Measurements from ENCODE around the gene KRT6B. TPM values are rescaled to one million over a fixed set of nuclear protein-coding genes. Genes with fewer than 3 reads are reported as not detected.
"Not testable (repeated sequence)": the region's sequence is repeated elsewhere in the genome, so short reads cannot be mapped to it uniquely, and the experiment has no call there.

Gene KRT6B
- polyA plus RNA-seq, 3 donors: 0.05 to 0.85 TPM; not detected in 1

DNA sequence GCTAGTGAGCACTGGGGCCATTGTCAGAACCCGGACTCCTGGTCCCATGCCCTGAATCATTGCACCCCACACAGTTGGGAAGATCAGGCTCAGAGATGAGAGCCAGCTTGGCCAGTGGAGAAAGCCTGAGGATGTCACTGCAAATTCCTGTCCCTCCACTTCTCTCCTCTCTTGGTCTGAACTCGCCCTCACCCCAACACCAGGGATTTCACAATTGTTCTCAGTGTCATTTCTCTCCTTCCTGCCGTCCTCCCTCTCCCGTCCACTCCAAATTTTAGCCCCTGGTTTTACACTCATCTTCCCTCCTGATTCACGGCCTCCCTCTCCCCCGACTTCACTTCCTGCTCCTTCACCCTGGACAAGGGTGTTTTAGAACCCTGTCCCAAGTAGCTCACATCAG, 28.9 kb downstream of the KRT6B start:
- 47 to 73% (median 49%) methylated on average over 6 of the region's 6 CpGs for WGBS, 3 donors
- no peak overlapping the region for H3K27ac ChIP-seq (ENCODE audit: low read depth, low read length)

DNA sequence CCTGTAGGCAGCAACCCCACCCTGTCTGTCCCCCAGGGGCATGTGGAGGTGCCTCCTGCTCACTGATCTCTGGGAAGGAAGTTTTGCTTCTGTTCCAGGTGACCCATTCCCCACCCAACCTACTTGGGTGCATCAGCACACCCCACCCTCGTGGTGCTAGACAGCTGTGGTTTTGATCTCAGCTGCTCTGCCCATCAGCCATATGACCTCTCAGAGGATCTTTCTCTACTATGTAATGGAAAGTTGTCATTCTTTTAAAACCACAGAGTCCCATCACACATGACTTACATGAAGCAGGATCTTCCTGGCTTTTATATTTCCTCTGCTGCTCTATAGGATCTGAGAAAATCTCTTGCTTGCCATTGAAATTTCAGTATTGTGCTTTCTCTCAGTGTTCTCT, 32.3 kb downstream of the KRT6B start:
- WGBS, 3 donors: 53 to 80% (median 56%) methylated on average over 1 of the region's 1 CpG
- no peak overlapping the region for H3K27ac ChIP-seq (ENCODE audit: low read depth, low read length)

- no peak overlapping the region for H3K27ac ChIP-seq (ENCODE audit: low read depth, low read length)
- WGBS, 3 donors: 85 to 89% (median 86%) methylated on average over 4 of the region's 4 CpGs
These were observed 33.3 kb downstream of the KRT6B start for GRCh38 chr12:52418576-52419110.

DNA sequence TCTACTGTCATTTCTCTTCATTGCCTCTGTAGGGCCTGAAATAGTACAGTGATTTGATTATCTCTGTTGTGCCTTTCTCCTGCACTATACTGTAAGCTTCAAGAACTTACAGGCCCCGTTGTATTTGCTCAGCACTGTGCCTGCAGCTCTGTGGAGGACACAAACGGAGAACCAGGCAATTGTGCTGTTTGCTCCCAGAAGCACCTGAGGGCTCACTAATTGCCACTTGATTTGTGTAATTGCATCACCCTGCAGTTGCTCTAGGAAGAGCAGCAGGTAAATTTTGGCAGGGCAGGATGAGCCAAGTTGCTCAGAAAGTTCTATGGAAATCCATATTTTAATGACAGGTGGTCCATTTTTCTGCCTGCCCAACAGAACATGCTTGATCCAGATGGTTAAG, 34.2 kb downstream of the KRT6B start:
- no peak overlapping the region for H3K27ac ChIP-seq (ENCODE audit: low read depth, low read length)
- WGBS, 3 donors: 73 to 91% (median 82%) methylated on average over 2 of the region's 2 CpGs

GRCh38 chr12:52416795-52417194, 35.2 kb downstream of the KRT6B start:
- H3K27ac ChIP-seq (ENCODE audit: low read depth, low read length): no peak overlapping the region
- WGBS, 3 donors: 51 to 84% (median 66%) methylated on average over 1 of the region's 1 CpG

DNA sequence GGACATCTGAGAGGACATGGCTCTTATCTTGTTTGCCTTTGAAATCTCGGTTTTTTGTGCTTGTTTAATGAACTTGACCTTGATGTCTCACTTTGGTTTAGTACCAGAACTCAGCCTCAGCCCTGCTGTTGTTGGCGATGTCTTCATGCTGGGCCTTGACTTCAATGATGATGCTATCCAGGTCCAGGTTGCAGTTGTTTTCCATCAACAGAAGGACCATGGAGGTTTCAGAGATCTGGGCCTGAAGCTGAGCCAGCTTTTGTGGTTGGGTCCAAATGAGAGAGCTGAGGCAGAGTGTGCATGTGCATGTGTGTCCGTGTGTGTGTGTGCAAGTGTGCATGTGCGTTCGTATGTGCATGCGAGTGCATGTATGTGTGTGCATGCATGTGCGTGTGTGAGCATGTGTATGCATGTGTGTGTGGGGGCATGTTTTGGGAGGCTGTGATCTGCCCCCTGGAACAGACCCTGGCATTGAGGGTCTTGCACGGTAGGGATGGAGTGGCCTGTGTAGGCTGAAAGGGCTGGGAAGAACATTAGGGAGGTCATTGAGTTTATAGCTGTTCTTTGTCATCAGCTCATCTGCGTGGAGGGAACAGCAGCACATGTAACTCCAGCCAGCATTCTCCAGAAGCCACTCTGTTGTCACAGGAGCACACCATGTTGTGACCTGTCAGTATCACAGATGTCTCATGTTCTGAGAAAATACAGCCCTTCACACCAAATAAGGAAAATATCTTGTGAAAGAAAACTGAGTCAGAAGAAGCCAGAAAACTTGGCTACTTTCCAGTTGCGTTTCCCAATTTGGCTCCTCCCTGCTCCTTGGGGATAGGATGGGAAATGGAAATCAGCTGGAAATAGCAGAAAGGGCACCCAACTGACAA, 35.8 kb downstream of the KRT6B start:
- WGBS, 3 donors: 68 to 69% (median 68%) methylated on average over 10 of the region's 10 CpGs
- no peak overlapping the region for H3K27ac ChIP-seq (ENCODE audit: low read depth, low read length)

DNA sequence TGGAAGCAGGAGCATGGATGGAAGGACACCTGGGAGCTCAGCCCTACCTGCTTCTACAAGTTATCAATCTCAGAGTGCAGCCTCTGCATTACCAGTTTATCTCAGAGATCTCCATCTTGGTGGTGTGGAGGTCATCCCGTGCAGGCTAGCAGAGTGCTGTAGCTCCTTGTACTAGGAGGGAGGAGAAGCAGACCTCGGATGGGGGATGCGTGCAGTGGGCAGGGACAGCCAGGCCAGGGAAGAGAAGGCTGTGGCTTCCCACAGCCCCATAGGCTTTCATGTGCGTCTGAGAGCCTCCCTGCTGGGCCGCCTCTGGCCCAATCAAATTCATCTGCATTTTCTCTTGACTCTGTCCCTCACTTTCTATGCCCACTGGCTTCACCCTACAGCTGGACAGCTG, 37.0 kb downstream of the KRT6B start:
- H3K27ac ChIP-seq (ENCODE audit: low read depth, low read length): no peak overlapping the region
- 72 to 83% (median 77%) methylated on average over 5 of the region's 5 CpGs for WGBS, 3 donors

- WGBS, 3 donors: 49 to 70% (median 64%) methylated on average over 8 of the region's 8 CpGs
- no peak overlapping the region for H3K27ac ChIP-seq (ENCODE audit: low read depth, low read length)
These were observed 38.1 kb downstream of the KRT6B start for GRCh38 chr12:52413782-52414345.

DNA sequence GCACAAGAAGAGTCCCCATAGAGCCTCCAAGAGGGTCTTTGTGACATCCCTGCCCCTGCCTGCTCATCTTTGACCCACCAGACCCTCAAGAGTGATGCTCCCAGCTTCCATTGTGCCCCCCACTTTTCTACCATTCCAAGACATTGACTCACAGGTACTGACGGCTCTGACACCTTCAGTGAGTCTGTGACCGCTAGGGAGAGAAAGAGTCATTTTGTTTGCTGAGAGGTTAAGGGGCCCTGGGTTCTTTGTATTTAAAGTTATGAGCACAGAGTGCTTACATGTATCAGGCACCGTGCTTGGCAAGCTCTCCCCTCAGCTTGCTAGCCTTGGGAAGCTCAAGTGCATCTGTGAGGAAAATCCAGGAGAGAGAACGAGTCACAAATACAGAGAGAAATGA, 38.7 kb downstream of the KRT6B start:
- 54 to 59% (median 55%) methylated on average over 4 of the region's 4 CpGs for WGBS, 3 donors
- no peak overlapping the region for H3K27ac ChIP-seq (ENCODE audit: low read depth, low read length)

GRCh38 chr12:52411815-52412214, 40.1 kb downstream of the KRT6B start:
- 79 to 90% (median 85%) methylated on average over 10 of the region's 10 CpGs for WGBS, 3 donors
- H3K27ac ChIP-seq (ENCODE audit: low read depth, low read length): no peak overlapping the region

DNA sequence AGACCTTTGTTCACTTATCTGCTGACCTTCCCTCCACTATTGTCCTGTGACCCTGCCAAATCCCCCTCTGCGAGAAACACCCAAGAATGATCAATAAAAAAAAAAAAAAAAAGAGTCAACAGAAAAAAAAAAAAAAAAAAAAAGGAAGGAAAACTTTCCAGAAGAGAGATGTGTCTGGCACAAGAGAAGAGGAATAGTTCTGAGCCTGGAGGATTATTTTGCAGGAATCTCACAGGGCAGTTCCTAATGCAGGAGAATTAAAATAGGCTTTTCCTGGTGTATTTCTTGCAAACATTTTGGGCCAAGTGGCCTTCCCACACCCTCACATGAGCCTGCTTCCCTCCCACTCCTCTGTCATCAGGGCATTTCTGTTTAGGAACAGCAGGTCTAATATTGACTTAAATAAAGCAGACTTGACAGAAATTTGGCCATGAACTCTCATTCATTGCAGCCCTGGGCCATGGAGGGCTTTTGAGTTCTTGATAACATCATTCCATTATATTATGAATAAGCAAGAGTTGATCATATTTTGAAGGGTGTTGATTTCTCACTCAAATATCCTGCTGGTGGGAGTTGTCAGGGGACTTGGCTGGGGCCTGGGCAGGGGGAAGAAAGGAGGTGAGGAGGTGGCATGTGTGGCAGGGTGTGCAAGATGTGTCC, 41.2 kb downstream of the KRT6B start:
- WGBS, 3 donors: no CpG with 5 or more reads among the region's 1 CpG
- not testable (repeated sequence) for H3K27ac ChIP-seq (ENCODE audit: low read depth, low read length)

GRCh38 chr12:52407918-52408317, 44.0 kb downstream of the KRT6B start:
- 82 to 84% (median 83%) methylated on average over 5 of the region's 5 CpGs for WGBS, 3 donors
- H3K27ac ChIP-seq (ENCODE audit: low read depth, low read length): no peak overlapping the region

GRCh38 chr12:52405922-52406385, 46.0 kb downstream of the KRT6B start, which contains the start of gene KRT82:
Gene KRT82 (minus strand): TSS chr12:52406335. CDS start chr12:52406277, 58 bp downstream.
- H3K27ac ChIP-seq (ENCODE audit: low read depth, low read length): no peak within 1 kb of the TSS
- WGBS, 3 donors: 89 to 93% (median 92%) methylated on average over 14 of the region's 14 CpGs

GRCh38 chr12:52404951-52405350, 47.0 kb downstream of the KRT6B start:
- WGBS, 3 donors: 86 to 89% (median 88%) methylated on average over 3 of the region's 3 CpGs
- H3K27ac ChIP-seq (ENCODE audit: low read depth, low read length): no peak overlapping the region

DNA sequence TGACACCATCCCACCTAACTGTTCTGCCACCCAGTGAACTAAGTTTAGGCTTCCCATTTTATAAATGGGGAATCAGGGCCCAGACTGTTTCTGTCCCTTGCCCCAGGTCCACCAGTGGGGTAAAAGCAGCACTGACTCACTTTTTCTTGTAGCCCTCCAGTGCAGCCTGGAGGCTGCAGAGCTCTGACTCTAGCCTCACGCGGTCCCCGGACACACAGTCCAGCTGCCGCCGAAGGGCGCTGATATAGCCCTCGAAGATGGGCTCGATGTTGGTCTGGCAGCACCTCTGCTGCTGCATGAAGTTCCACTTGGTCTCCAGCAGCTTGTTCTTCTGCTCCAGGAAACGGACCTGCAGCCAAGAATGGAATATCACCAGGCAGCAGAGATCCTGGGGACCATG, 48.4 kb downstream of the KRT6B start:
- WGBS, 3 donors: 91 to 94% (median 92%) methylated on average over 9 of the region's 9 CpGs
- H3K27ac ChIP-seq (ENCODE audit: low read depth, low read length): no peak overlapping the region

DNA sequence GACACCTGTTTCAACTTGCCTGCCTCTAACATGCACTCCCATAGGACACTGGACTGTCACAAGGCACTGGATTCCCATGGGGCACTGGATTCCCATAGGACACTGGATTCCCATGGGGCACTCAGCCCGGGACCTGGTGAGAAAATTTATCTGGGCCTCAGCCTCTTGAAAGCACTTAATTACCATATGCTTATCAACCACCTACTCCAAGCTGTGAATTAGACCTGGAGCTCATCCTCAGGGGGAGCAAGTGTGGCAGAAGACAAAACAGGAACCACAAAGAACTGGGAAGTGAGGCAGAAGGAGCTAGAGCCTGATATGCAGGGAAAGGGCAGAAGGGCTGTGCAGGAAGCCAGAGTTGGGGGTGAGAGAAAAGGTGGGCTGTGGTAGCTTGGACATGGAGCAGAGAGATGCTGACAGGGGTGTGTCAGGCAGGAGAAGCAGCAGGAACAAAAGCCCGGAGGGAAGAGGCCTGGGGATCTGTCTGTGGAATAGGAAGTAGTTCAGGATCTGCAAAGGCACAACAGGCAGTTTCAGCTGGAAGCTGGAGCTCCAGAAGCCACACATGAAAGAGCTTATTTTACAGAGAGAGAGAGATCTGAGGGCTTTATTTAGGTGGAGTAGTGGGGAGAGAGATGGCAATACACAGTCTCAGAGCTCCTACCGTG, 48.9 kb downstream of the KRT6B start:
- H3K27ac ChIP-seq (ENCODE audit: low read depth, low read length): no peak overlapping the region

GRCh38 chr12:52402377-52402776, 49.6 kb downstream of the KRT6B start:
- H3K27ac ChIP-seq (ENCODE audit: low read depth, low read length): no peak overlapping the region
- WGBS, 3 donors: 93 to 98% (median 98%) methylated on average over 2 of the region's 2 CpGs

More for the DNA sequence above, 48.9 kb downstream of the KRT6B start:
- WGBS, 3 donors: 68 to 76% (median 74%) methylated on average over 3 of the region's 3 CpGs

DNA sequence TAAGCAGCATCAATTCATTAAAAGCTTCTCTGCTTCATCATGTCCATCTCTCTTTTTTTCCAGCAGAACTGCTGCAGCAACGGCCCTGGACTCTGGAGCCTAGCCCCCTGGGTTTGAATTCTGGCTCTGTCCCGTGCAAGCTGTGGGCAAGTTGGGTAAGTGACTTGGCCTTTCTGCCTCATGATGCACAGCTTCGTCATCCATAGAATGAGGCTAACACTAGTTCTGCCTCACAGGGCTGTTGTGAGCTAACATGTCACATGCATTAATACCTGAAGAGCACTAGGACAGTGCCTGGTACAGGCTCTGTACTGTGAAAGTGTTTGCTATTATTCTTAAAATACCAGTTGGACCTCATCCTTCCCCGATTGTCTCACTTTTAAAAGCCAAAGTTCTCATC, 50.0 kb downstream of the KRT6B start:
- WGBS, 3 donors: 74 to 84% (median 84%) methylated on average over 4 of the region's 4 CpGs
- no peak overlapping the region for H3K27ac ChIP-seq (ENCODE audit: low read depth, low read length)

Measured in adipose tissue (tissue), 3 donors.